GM20000 (cell line): ENCODE data around the gene GREM1.

Experiments used
- DNase-seq: peaks from one replicate; pipeline ENCODE4 v3.0.0; 2012; ENCODE audit warnings: low spot score
- CTCF ChIP-seq: IDR thresholded peaks from 2 replicates; pipeline ENCODE4 v1.5.1; 2012; ENCODE audit warnings: mild to moderate bottlenecking, control low read depth; ENCODE audit errors: extremely low read depth, missing control alignments

The GREM1 gene

GRCh38 chr15:32685576-32685975, 32.2 kb upstream of the GREM1 start:
- no peak for DNase-seq

GRCh38 chr15:32687556-32687955, 30.2 kb upstream of the GREM1 start:
- no peak for TF ChIP-seq CTCF
- no peak for DNase-seq

More at GRCh38 chr15:32685576-32685975, 32.2 kb upstream of the GREM1 start:
- no peak for TF ChIP-seq CTCF

- no peak for DNase-seq
- TF ChIP-seq CTCF, result no peak
These were observed 29.6 kb upstream of the GREM1 start for GRCh38 chr15:32688151-32688639.

GRCh38 chr15:32690941-32691688, 26.7 kb upstream of the GREM1 start:
- TF ChIP-seq CTCF, result no peak
- DNase-seq, result no peak

- DNase-seq, result no peak
- no peak for TF ChIP-seq CTCF
These were observed 26.1 kb upstream of the GREM1 start for GRCh38 chr15:32691689-32692038.

- no peak for TF ChIP-seq CTCF
- DNase-seq, result no peak
These were observed 25.5 kb upstream of the GREM1 start for GRCh38 chr15:32692286-32692685.

GRCh38 chr15:32694222-32694983, 23.4 kb upstream of the GREM1 start:
- no peak for TF ChIP-seq CTCF
- DNase-seq, result no peak
